Heart left ventricle (tissue), 13 donors: ENCODE data around the gene TMEM130.

Experiments
- CTCF ChIP-seq, 12 donors: fragments of 200-600 bp; sonication (generic) in 4 of 12; IDR thresholded peaks; one replicate each; pipeline versions ENCODE4 v1.5.0 to v1.8.0; 2018 to 2022; ENCODE audit warnings: antibody characterized with exemption in 12 of 12, mild to moderate bottlenecking in 5 of 12
- POLR2A ChIP-seq, 2 donors: fragments of 450-650 bp; IDR thresholded peaks; one replicate each; pipeline ENCODE4 v1.6.1; 2017; ENCODE audit warnings: antibody characterized with exemption in 2 of 2, mild to moderate bottlenecking in 2 of 2, moderate library complexity in 2 of 2
- donor health status: ischemic (EF 13 %, LVEDD 7.1; RV severe dilation, severe dysfunction).
- donor health status: DM: no; HTN: yes; CAD: no.
- donor health status: DM: no; HTN: no; CAD: no.
- donor health status: ischemic (EF 25% LVEDD 6.9; RV normal size, moderate dysfunction).
- donor health status: ischemic (EF 25% LVEDD 5.7; RV mildly dilated, moderate dysfunction).
- donor health status: ischemic (EF 35%, LVEDD 5.7; RV mildly dilated, moderate dysfunction).
- donor health status: nonischemic (EF 11% LVEDD 7.7; RV severe dilation, severe dysfunction).
- donor health status: DM: yes; HTN: yes; CAD: no.
- donor health status: PGD.
- donor health status: ischemic (EF 29% LVEDD 5.4; RV normal size, mild dysfunction).
- donor health status: nonischemic (EF 23%, LVEDD 6.1; RV moderate dilation, normal function).

GRCh38 chr7:98917331-98917730 lies 47.5 kb upstream of the TMEM130 start:
- TF ChIP-seq CTCF (IDR thresholded peaks at IDR 0.05) (no peak), POLR2A (IDR thresholded peaks at IDR 0.05) (no peak)
